BE2C (cell line): ENCODE measurements around the gene PGLYRP2.
"Not testable (repeated sequence)": the region's sequence is repeated elsewhere in the genome, so short reads cannot be mapped to it uniquely, and the experiment has no call there.

Experiments
- DNase-seq: peaks from one replicate; pipeline ENCODE4 v3.0.0-alpha.2; 2020
- H3K27me3 ChIP-seq: fragments of 250-450 bp; sonication (Bioruptor Pico); 2 replicates; pipeline ENCODE4 v1.5.1; 2020; ENCODE audit warnings: mild to moderate bottlenecking
- H3K36me3 ChIP-seq: fragments of 250-450 bp; sonication (Bioruptor Pico); 2 replicates; pipeline ENCODE4 v1.5.1; 2020; ENCODE audit warnings: mild to moderate bottlenecking
- H3K4me1 ChIP-seq: fragments of 250-450 bp; sonication (Bioruptor Pico); 2 replicates; pipeline ENCODE4 v1.5.1; 2020
- H3K4me3 ChIP-seq: 2 replicates; pipeline ENCODE4 v1.5.1; 2011; ENCODE audit warnings: low read depth, low read length
- H3K9me3 ChIP-seq: fragments of 250-450 bp; sonication (Bioruptor Pico); 2 replicates; pipeline ENCODE4 v1.5.1; 2020
- TF ChIP-seq, protein P1 (sequence below): IDR thresholded peaks from 2 replicates; pipeline ENCODE4 v1.5.1; 2012; ENCODE audit warnings: mild to moderate bottlenecking, low read depth, low read length

Gene PGLYRP2

DNA sequence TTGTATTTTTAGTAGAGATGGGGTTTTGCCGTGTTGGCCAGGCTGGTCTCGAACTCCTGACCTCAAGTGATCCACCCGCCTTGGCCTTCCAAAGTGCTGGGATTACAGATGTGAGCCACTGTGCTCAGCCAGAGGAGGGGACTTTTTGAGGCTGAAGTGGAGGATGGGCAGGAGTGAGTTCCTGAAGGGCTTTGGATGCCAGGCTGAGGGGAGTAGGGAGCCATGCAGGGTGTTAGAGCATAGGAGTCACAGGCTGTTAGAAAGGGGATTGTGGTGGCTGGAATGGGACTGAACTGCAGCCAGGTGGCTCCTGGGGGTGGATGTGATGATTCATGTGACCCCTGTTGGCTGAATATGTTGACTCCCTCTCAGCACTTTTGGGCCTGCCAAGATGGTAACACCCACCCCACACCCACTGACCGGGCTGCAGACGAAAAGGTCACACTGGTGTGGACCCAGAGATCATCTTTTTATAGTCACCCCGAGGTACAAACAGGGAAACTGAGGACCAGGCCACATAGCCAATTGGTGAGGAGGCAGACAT lies 40.2 kb upstream of the PGLYRP2 start:
- H3K27me3 ChIP-seq = no peaks in the 10 kb centered on the region
- TF ChIP-seq, protein P1, sequence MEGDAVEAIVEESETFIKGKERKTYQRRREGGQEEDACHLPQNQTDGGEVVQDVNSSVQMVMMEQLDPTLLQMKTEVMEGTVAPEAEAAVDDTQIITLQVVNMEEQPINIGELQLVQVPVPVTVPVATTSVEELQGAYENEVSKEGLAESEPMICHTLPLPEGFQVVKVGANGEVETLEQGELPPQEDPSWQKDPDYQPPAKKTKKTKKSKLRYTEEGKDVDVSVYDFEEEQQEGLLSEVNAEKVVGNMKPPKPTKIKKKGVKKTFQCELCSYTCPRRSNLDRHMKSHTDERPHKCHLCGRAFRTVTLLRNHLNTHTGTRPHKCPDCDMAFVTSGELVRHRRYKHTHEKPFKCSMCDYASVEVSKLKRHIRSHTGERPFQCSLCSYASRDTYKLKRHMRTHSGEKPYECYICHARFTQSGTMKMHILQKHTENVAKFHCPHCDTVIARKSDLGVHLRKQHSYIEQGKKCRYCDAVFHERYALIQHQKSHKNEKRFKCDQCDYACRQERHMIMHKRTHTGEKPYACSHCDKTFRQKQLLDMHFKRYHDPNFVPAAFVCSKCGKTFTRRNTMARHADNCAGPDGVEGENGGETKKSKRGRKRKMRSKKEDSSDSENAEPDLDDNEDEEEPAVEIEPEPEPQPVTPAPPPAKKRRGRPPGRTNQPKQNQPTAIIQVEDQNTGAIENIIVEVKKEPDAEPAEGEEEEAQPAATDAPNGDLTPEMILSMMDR = no peak
- no peaks in the 10 kb centered on the region for H3K4me1 ChIP-seq
- DNase-seq = no peak
- H3K4me3 ChIP-seq = no peak overlapping the region
- no peaks in the 10 kb centered on the region for H3K36me3 ChIP-seq
- H3K9me3 ChIP-seq = no peaks in the 10 kb centered on the region; the same call in 1 of the 2 replicates

DNA sequence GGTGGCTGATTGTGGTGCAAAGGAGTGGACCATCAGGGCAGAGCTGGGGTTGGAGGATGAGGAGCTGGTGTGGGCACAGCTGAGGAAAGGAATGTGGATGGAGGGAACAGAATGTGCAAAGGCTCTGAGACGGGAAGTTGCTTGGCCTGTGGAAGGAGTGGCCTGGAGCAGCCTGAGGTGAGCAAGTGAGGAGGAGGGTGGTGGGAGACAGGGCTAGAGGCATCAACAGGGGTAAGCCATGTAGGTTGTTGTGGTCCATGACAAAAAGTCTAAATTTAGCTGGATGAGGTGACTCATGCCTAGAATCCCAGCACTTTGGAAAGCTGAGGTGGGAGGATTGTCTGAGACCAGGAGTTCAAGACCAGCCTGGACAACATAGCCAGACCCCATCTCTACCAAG lies 38.5 kb upstream of the PGLYRP2 start:
- Histone ChIP-seq H3K9me3 (no peaks in the 10 kb centered on the region; the same call in 1 of the 2 replicates), H3K36me3 (no peaks in the 10 kb centered on the region)
- TF ChIP-seq, protein P1 = no peak

DNA sequence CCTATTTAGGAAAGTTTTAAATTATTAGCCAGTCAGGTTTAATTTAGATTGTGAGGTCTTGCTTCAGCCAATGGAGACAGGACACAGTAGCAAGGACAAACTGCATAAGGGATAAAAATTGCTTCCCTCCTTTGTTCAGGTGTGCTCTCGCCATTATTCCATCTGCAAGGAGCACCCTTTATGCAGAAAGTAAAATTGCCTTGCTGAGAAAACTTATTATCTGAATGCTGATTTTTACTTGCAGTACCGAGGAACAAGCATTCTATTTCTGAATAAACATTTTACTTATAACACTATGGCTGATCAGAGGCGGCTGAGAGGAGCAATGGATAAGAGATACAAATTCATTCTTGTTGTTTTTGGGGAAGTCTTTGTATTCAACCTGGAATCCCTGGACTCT lies 37.1 kb upstream of the PGLYRP2 start:
- H3K27me3 ChIP-seq = peaks cover 3% of the 10 kb centered on the region; the same call in 1 of the 2 replicates
- H3K36me3 ChIP-seq = no peaks in the 10 kb centered on the region
- H3K4me3 ChIP-seq = no peak overlapping the region
- DNase-seq = no peak
- H3K9me3 ChIP-seq = no peaks in the 10 kb centered on the region; the same call in 1 of the 2 replicates
- TF ChIP-seq, protein P1 = no peak
- H3K4me1 ChIP-seq = no peaks in the 10 kb centered on the region

More for the DNA sequence above, 38.5 kb upstream of the PGLYRP2 start:
- Histone ChIP-seq H3K4me3 (no peak overlapping the region), H3K27me3 (no peaks in the 10 kb centered on the region), H3K4me1 (no peaks in the 10 kb centered on the region)
- DNase-seq = no peak

DNA sequence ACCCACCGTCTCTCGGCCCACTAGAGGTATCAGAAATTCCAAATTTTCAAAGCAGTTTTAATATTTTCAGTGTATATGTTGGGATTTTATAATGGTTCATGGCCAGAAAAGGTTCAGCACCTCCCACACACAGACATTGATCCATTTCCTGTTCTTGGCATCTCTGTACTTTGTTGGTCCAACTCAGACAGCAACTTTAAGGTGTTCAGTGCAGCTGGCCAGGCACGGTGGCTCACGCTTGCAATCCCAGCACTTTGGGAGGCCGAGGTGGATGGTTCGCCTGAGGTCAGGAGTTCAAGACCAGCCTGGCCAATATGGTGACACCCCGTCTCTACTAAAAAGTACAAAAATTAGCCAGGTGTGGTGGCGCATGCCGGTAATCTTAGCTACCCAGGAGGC lies 35.9 kb upstream of the PGLYRP2 start:
- DNase-seq, H3K9me3 ChIP-seq, H3K4me1 ChIP-seq, H3K27me3 ChIP-seq, H3K36me3 ChIP-seq, H3K4me3 ChIP-seq: not testable (repeated sequence)

DNA sequence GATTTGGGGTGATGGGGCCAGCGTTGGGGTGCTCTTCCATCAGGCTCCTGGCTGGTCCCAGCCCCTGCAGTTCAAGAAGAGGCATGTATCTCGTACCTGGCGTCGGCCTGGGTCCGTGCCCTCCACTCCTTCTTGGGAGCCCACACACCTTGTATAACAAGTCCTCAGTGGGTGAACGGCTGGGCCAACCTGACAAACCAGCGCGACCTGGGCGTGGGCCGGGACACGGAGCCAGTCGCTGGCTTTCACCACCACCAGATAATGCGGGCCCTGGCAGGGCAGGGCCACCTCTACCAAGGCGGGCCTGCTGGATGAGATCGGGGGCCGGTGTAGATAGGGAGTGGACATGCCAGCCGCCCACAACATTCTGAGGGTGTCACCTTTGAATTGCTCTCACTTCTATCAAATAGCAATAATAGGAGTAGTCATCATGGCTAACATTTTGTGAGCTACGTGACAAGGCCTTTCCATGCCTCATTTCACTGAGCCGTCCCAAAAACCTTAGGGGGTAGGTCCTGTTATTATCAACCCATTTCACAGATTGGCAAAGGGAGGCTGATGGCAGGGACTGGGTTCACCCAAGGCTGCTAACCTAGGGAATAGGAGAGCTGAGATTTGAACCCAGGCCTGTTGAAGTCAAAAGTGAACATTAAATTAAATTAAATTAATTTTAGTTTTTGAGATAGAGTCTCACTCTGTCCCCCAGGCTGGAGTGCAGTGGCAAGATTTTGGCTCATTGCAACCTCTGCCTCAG lies 32.5 kb upstream of the PGLYRP2 start:
- no peaks in the 10 kb centered on the region for H3K4me1 ChIP-seq
- TF ChIP-seq, protein P1 = no peak
- H3K27me3 ChIP-seq = peaks cover 27% of the 10 kb centered on the region
- no peak for DNase-seq
- no peaks in the 10 kb centered on the region for H3K9me3 ChIP-seq
- H3K4me3 ChIP-seq = no peak overlapping the region
- H3K36me3 ChIP-seq = no peaks in the 10 kb centered on the region

DNA sequence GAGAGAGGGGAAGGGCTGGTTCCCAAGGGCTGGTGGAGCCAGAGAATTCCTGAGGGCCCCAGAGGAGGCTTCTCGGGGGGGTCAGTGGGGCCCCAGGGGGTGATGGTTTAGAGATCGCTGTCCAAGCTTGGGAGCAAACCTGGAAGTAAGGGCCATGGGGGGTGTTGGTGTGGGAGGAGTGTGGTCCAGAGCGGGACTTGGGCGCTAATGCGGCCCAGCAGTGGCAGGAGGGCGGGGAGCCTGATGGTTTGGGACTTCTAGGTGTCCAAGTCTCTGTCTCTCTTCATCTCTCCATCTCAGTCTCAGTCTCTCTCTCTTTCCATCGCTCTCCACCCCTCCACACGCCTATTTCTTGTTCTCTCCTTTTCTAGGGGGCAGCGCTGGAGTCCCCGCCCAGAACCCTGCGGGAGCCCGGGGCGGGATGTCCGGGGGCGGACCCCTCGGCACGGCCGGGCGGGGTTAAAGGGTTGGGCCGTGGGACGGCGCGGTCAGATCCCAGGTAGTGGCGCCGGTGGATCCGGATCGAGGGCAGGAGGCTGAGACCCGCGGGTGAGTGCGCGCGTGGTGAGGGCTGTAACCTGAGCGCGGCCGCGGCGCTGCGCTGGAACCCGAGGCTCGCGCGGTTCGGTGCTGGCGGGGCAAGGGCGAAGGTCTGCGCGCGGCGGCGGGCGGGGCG lies 28.9 kb upstream of the PGLYRP2 start, which contains the start of gene CYP4F22:
Gene CYP4F22 (plus strand): TSS at position 491 of the 676 bp plus-strand sequence. CDS start 16,812 bp downstream, outside the sequence.
- Histone ChIP-seq H3K4me1 (no peaks in the 10 kb centered on the region), H3K4me3 (no peak within 1 kb of the TSS), H3K27me3 (peaks cover 27% of the 10 kb centered on the region), H3K9me3 (no peaks in the 10 kb centered on the region), H3K36me3 (no peaks in the 10 kb centered on the region)
- no peak for DNase-seq
- TF ChIP-seq, protein P1 = no peak
